KMS-11 (cell line): ENCODE measurements around the gene CAMTA1.
A peak's percentile ranks its signal among the peaks of the same experiment; 100 is the strongest.

ENCODE experiments used
- H2AFZ ChIP-seq: fragments of 200-600 bp; sonication (generic); 2 replicates; pipeline ENCODE4 v1.6.1; 2016; ENCODE audit warnings: antibody characterized with exemption, mixed run types, low read depth
- H3K27ac ChIP-seq: fragments of 200-600 bp; sonication (generic); 2 replicates; pipeline ENCODE4 v1.6.1; 2016; ENCODE audit warnings: mild to moderate bottlenecking, mixed run types
- H3K27me3 ChIP-seq: fragments of 200-600 bp; sonication (generic); 2 replicates; pipeline ENCODE4 v1.6.1; 2017; ENCODE audit warnings: mild to moderate bottlenecking, low read depth, mixed run types, moderate library complexity; ENCODE audit not compliant: insufficient read depth
- H3K36me3 ChIP-seq: fragments of 200-600 bp; sonication (generic); 2 replicates; pipeline ENCODE4 v1.6.1; 2017; ENCODE audit warnings: mild to moderate bottlenecking, mixed run types; ENCODE audit not compliant: insufficient read depth
- H3K4me1 ChIP-seq: fragments of 200-600 bp; sonication (generic); 2 replicates; pipeline ENCODE4 v1.6.1; 2016; ENCODE audit warnings: mild to moderate bottlenecking, low read depth, mixed run types; ENCODE audit not compliant: poor library complexity, severe bottlenecking
- H3K4me2 ChIP-seq: fragments of 200-600 bp; sonication (generic); 2 replicates; pipeline ENCODE4 v1.7.0; 2016; ENCODE audit warnings: mild to moderate bottlenecking, mixed run types
- H3K4me3 ChIP-seq: fragments of 200-600 bp; sonication (generic); IDR thresholded peaks from 2 replicates; pipeline ENCODE4 v1.6.1; 2017; ENCODE audit warnings: low read depth, low read length, mixed read lengths; ENCODE audit not compliant: insufficient read depth
- H3K79me2 ChIP-seq: fragments of 200-600 bp; sonication (generic); 2 replicates; pipeline ENCODE4 v1.6.1; 2016; ENCODE audit warnings: low read depth, mixed run types; ENCODE audit not compliant: insufficient read depth
- H3K9ac ChIP-seq: fragments of 200-600 bp; sonication (generic); 2 replicates; pipeline ENCODE4 v1.6.1; 2016; ENCODE audit warnings: mild to moderate bottlenecking, mixed run types
- H4K20me1 ChIP-seq: fragments of 200-600 bp; sonication (generic); 2 replicates; pipeline ENCODE4 v1.6.1; 2016; ENCODE audit warnings: mild to moderate bottlenecking, mixed run types; ENCODE audit not compliant: insufficient read depth
- CTCF ChIP-seq: fragments of 200-600 bp; sonication (generic); conservative IDR thresholded peaks from 2 replicates; pipeline ENCODE4 v1.6.1; 2017; ENCODE audit warnings: low read depth, mild to moderate bottlenecking, antibody characterized with exemption, low read length, moderate library complexity, mixed read lengths

Gene CAMTA1

GRCh38 chr1:7695497-7696117 lies 910.4 kb downstream of the CAMTA1 start:
- Histone ChIP-seq H3K4me3 (no peak overlapping the region), H2AFZ (no peak overlapping the region), H4K20me1 (no peaks in the 10 kb centered on the region), H3K9ac (no peak overlapping the region), H3K4me2 (no peak overlapping the region), H3K79me2 (no peaks in the 10 kb centered on the region), H3K4me1 (no peaks in the 10 kb centered on the region), H3K36me3 (no peaks in the 10 kb centered on the region), H3K27me3 (peaks cover 2% of the 10 kb centered on the region; the same call in 1 of the 2 replicates), H3K27ac (no peak overlapping the region)
- TF ChIP-seq CTCF = no peak

- H3K4me3 ChIP-seq = no peak overlapping the region
- H3K79me2 ChIP-seq = no peaks in the 10 kb centered on the region
- no peak overlapping the region for H3K4me2 ChIP-seq
- no peak for TF ChIP-seq CTCF
- H3K27me3 ChIP-seq = no peaks in the 10 kb centered on the region; the same call in 1 of the 2 replicates
- H3K36me3 ChIP-seq = no peaks in the 10 kb centered on the region
- no peaks in the 10 kb centered on the region for H3K4me1 ChIP-seq
- H2AFZ ChIP-seq = no peak overlapping the region
- H3K9ac ChIP-seq = no peak overlapping the region
- no peaks in the 10 kb centered on the region for H4K20me1 ChIP-seq
- H3K27ac ChIP-seq = no peak overlapping the region
These were observed 913.4 kb downstream of the CAMTA1 start for GRCh38 chr1:7698641-7699040.

GRCh38 chr1:7702365-7702764 lies 917.1 kb downstream of the CAMTA1 start:
- no peaks in the 10 kb centered on the region for H4K20me1 ChIP-seq
- H3K79me2 ChIP-seq = no peaks in the 10 kb centered on the region
- H3K36me3 ChIP-seq = no peaks in the 10 kb centered on the region
- no peak overlapping the region for H3K4me2 ChIP-seq
- TF ChIP-seq CTCF = no peak
- H3K27me3 ChIP-seq = no peaks in the 10 kb centered on the region; the same call in 1 of the 2 replicates
- H3K4me1 ChIP-seq = no peaks in the 10 kb centered on the region
- H3K4me3 ChIP-seq = no peak overlapping the region
- no peak overlapping the region for H2AFZ ChIP-seq
- no peak overlapping the region for H3K27ac ChIP-seq
- H3K9ac ChIP-seq = no peak overlapping the region

GRCh38 chr1:7703321-7704213 lies 918.3 kb downstream of the CAMTA1 start:
- no peak for TF ChIP-seq CTCF
- Histone ChIP-seq H3K27me3 (no peaks in the 10 kb centered on the region; the same call in 1 of the 2 replicates), H3K9ac (no peak overlapping the region), H3K27ac (no peak overlapping the region), H3K4me3 (no peak overlapping the region), H3K4me1 (no peaks in the 10 kb centered on the region), H3K79me2 (no peaks in the 10 kb centered on the region; the same call in 1 of the 2 replicates), H3K4me2 (peak overlapping the region; percentile 35; the same call in 1 of the 2 replicates), H4K20me1 (no peaks in the 10 kb centered on the region), H3K36me3 (no peaks in the 10 kb centered on the region), H2AFZ (0 out of 2 replicates have a peak overlapping the region, but pooled peaks have one; percentile 10)
